H9 (cell line): ENCODE data around the gene ITPKB. TPM values are rescaled to one million over a fixed set of nuclear protein-coding genes. Genes with fewer than 3 reads are reported as not detected.

Source experiments
- DNase-seq: peaks from one replicate; pipeline ENCODE4 v3.0.0-alpha.2; 2017
- H2AFZ ChIP-seq: one replicate; pipeline ENCODE4 v1.6.1; 2013; ENCODE audit warnings: mild to moderate bottlenecking, low read length, control low read depth, moderate library complexity
- H2AK5ac ChIP-seq: 2 replicates; pipeline ENCODE4 v1.6.1; 2013; ENCODE audit warnings: low read length, control low read depth, mixed read lengths; ENCODE audit not compliant: insufficient read length
- H2BK120ac ChIP-seq: one replicate; pipeline ENCODE4 v1.6.1; 2013; ENCODE audit warnings: low read depth, mild to moderate bottlenecking, low read length, control low read depth, inconsistent platforms; ENCODE audit not compliant: poor library complexity, severe bottlenecking
- H2BK12ac ChIP-seq: 2 replicates; pipeline ENCODE4 v1.6.1; 2013; ENCODE audit warnings: low read length, control low read depth, mixed read lengths, low read depth; ENCODE audit not compliant: insufficient read length
- H2BK15ac ChIP-seq: 2 replicates; pipeline ENCODE4 v1.6.1; 2013; ENCODE audit warnings: low read depth, low read length, control low read depth
- H2BK20ac ChIP-seq: one replicate; pipeline ENCODE4 v1.6.1; 2013; ENCODE audit warnings: low read depth, mild to moderate bottlenecking, low read length, control low read depth, inconsistent platforms; ENCODE audit not compliant: poor library complexity, severe bottlenecking
- H2BK5ac ChIP-seq: 2 replicates; pipeline ENCODE4 v1.6.1; 2013; ENCODE audit warnings: low read length, control low read depth, mixed read lengths; ENCODE audit not compliant: insufficient read length
- H3K14ac ChIP-seq: 2 replicates; pipeline ENCODE4 v1.6.1; 2013; ENCODE audit warnings: low read length, control low read depth; ENCODE audit not compliant: insufficient read depth
- H3K18ac ChIP-seq: 2 replicates; pipeline ENCODE4 v1.6.1; 2013; ENCODE audit warnings: low read depth, mild to moderate bottlenecking, mixed read lengths, low read length, control low read depth; ENCODE audit not compliant: insufficient read length
- H3K23ac ChIP-seq: 2 replicates; pipeline ENCODE4 v1.6.1; 2013; ENCODE audit warnings: low read length, control low read depth, mixed read lengths, low read depth; ENCODE audit not compliant: insufficient read length
- H3K23me2 ChIP-seq: 2 replicates; pipeline ENCODE4 v1.6.1; 2013; ENCODE audit warnings: low read depth, mild to moderate bottlenecking, mixed read lengths, low read length, control low read depth; ENCODE audit not compliant: insufficient read length, poor library complexity, severe bottlenecking
- H3K27ac ChIP-seq: 2 replicates; pipeline ENCODE4 v1.5.1; 2013; ENCODE audit warnings: low read length, control low read depth, mixed read lengths, low read depth; ENCODE audit not compliant: insufficient read length
- H3K27me3 ChIP-seq: 2 replicates; pipeline ENCODE4 v1.6.1; 2013; ENCODE audit warnings: low read length, control low read depth, inconsistent platforms; ENCODE audit not compliant: insufficient read depth
- H3K4ac ChIP-seq: 2 replicates; pipeline ENCODE4 v1.6.1; 2013; ENCODE audit warnings: low read depth, mild to moderate bottlenecking, control low read depth, inconsistent platforms, low read length, moderate library complexity
- H3K4me1 ChIP-seq: 2 replicates; pipeline ENCODE4 v1.6.1; 2013; ENCODE audit warnings: low read length, control low read depth, inconsistent platforms; ENCODE audit not compliant: insufficient read depth
- H3K4me2 ChIP-seq: 2 replicates; pipeline ENCODE4 v1.6.1; 2013; ENCODE audit warnings: low read length, control low read depth, mixed read lengths; ENCODE audit not compliant: insufficient read length, insufficient read depth
- H3K56ac ChIP-seq: 2 replicates; pipeline ENCODE4 v1.6.1; 2013; ENCODE audit warnings: low read depth, mild to moderate bottlenecking, mixed read lengths, low read length, control low read depth; ENCODE audit not compliant: insufficient read length
- H3K79me1 ChIP-seq: 2 replicates; pipeline ENCODE4 v1.6.1; 2013; ENCODE audit warnings: low read depth, mild to moderate bottlenecking, moderate library complexity, low read length, control low read depth, inconsistent platforms; ENCODE audit not compliant: insufficient read depth, poor library complexity, severe bottlenecking
- H3K79me2 ChIP-seq: 2 replicates; pipeline ENCODE4 v1.6.1; 2013; ENCODE audit warnings: low read length, control low read depth, inconsistent platforms; ENCODE audit not compliant: insufficient read depth
- H3K9ac ChIP-seq: 2 replicates; pipeline ENCODE4 v1.6.1; 2013; ENCODE audit warnings: low read length, control low read depth, mixed read lengths; ENCODE audit not compliant: insufficient read length; ENCODE audit errors: extremely low read depth
- H3K9me3 ChIP-seq: one replicate; pipeline ENCODE4 v1.6.1; 2013; ENCODE audit warnings: low read depth, low read length, inconsistent platforms; ENCODE audit not compliant: control insufficient read depth
- H3T11ph ChIP-seq: one replicate; pipeline ENCODE4 v1.6.1; 2013; ENCODE audit warnings: mild to moderate bottlenecking, low read length, control low read depth, inconsistent platforms
- H4K20me1 ChIP-seq: one replicate; pipeline ENCODE4 v1.6.1; 2013; ENCODE audit not compliant: control insufficient read depth, insufficient read length, insufficient read depth
- H4K5ac ChIP-seq: 2 replicates; pipeline ENCODE4 v1.6.1; 2013; ENCODE audit warnings: low read depth, mild to moderate bottlenecking, mixed read lengths, low read length, control low read depth; ENCODE audit not compliant: insufficient read length
- H4K8ac ChIP-seq: replicated peaks from 2 replicates; pipeline ENCODE4 v1.6.1; 2013; ENCODE audit warnings: low read length, control low read depth, mixed read lengths, low read depth; ENCODE audit not compliant: insufficient read length
- H4K91ac ChIP-seq: 2 replicates; pipeline ENCODE4 v1.6.1; 2013; ENCODE audit warnings: low read depth, mild to moderate bottlenecking, moderate library complexity, mixed read lengths, low read length, control low read depth; ENCODE audit not compliant: insufficient read length
- H3K27ac Mint-ChIP-seq, 3 experiments: 2 replicates in 2 of 3; 3 replicates in 1 of 3; pipeline ENCODE4 v1.8.0; 2020 to 2021; ENCODE audit warnings: mixed read lengths in 3 of 3, mild to moderate bottlenecking in 1 of 3, moderate library complexity in 1 of 3
- H3K27me3 Mint-ChIP-seq: 2 replicates; pipeline ENCODE4 v1.8.0; 2021; ENCODE audit warnings: low read depth, mild to moderate bottlenecking, moderate library complexity, mixed read lengths
- H3K36me3 Mint-ChIP-seq, 3 experiments: 2 replicates in 2 of 3; 3 replicates in 1 of 3; pipeline ENCODE4 v1.8.0; 2020 to 2021; ENCODE audit warnings: low read depth in 3 of 3, mixed read lengths in 3 of 3; ENCODE audit not compliant: insufficient read depth in 1 of 3
- H3K4me1 Mint-ChIP-seq, 2 experiments: 2 replicates each; pipeline ENCODE4 v1.8.0; 2020; ENCODE audit warnings: mixed read lengths in 2 of 2
- H3K4me3 Mint-ChIP-seq, 2 experiments: 2 replicates in 1 of 2; 3 replicates in 1 of 2; pipeline ENCODE4 v1.8.0; 2020 to 2021; ENCODE audit warnings: mild to moderate bottlenecking in 2 of 2, mixed read lengths in 2 of 2, moderate library complexity in 1 of 2
- H3K9me3 Mint-ChIP-seq, 2 experiments: 2 replicates in 1 of 2; 3 replicates in 1 of 2; pipeline ENCODE4 v1.8.0; 2020; ENCODE audit warnings: mild to moderate bottlenecking in 2 of 2, mixed read lengths in 2 of 2, moderate library complexity in 1 of 2
- WGBS: extraction: QIAGEN DNeasy Blood & Tissue Kit; methylation state at CpG from one replicate; pipeline ENCODE4 v1.1.7; 2013; ENCODE audit warnings: missing lambda C conversion rate, low lambda C conversion rate, mixed read lengths; ENCODE audit not compliant: insufficient read length; ENCODE audit errors: extremely low coverage; 5-methylcytosine and 5-hydroxymethylcytosine counted together
- total RNA-seq: library from RNA; stranded (reverse); gene quantifications from 2 replicates; pipeline ENCODE4 v1.2.1, GENCODE V29; 2021
- TF ChIP-seq, protein P1 (sequence below): fragments of 200-600 bp; sonication (generic); conservative IDR thresholded peaks from 3 replicates; pipeline ENCODE4 v1.8.0; 2021; ENCODE audit warnings: antibody characterized with exemption, mild to moderate bottlenecking

Gene ITPKB
- total RNA-seq, 1 experiment from 2014 or later, result 3.8 TPM

GRCh38 chr1:226706684-226707083 lies 32.4 kb downstream of the ITPKB start:
- no peak for DNase-seq
- H3K79me2 ChIP-seq, result no peaks in the 10 kb centered on the region
- H2BK12ac ChIP-seq, result no peak overlapping the region
- H3K27ac ChIP-seq, result no peak overlapping the region
- no peak overlapping the region for H3K4me3 Mint-ChIP-seq
- peaks cover 2% of the 10 kb centered on the region for H3K23me2 ChIP-seq
- no peak overlapping the region for H3K56ac ChIP-seq
- no peak overlapping the region for H2BK15ac ChIP-seq
- no peak overlapping the region for H2BK120ac ChIP-seq
- H2BK5ac ChIP-seq, result no peak overlapping the region
- H3K4ac ChIP-seq, result no peak overlapping the region
- TF ChIP-seq, protein P1, sequence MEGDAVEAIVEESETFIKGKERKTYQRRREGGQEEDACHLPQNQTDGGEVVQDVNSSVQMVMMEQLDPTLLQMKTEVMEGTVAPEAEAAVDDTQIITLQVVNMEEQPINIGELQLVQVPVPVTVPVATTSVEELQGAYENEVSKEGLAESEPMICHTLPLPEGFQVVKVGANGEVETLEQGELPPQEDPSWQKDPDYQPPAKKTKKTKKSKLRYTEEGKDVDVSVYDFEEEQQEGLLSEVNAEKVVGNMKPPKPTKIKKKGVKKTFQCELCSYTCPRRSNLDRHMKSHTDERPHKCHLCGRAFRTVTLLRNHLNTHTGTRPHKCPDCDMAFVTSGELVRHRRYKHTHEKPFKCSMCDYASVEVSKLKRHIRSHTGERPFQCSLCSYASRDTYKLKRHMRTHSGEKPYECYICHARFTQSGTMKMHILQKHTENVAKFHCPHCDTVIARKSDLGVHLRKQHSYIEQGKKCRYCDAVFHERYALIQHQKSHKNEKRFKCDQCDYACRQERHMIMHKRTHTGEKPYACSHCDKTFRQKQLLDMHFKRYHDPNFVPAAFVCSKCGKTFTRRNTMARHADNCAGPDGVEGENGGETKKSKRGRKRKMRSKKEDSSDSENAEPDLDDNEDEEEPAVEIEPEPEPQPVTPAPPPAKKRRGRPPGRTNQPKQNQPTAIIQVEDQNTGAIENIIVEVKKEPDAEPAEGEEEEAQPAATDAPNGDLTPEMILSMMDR, result no peak
- H3K27me3 ChIP-seq, result no peaks in the 10 kb centered on the region
- peaks cover 25 to 33% of the 10 kb centered on the region in 2 experiments for H3K4me1 Mint-ChIP-seq
- H3T11ph ChIP-seq, result no peak overlapping the region
- H3K9me3 ChIP-seq, result no peaks in the 10 kb centered on the region
- H3K23ac ChIP-seq, result no peak overlapping the region
- H3K36me3 Mint-ChIP-seq, result no peaks in the 10 kb centered on the region; a peak in 1 of 7 replicates
- peaks cover 8% of the 10 kb centered on the region; the same call in 1 of the 2 replicates for H3K4me1 ChIP-seq
- no peak overlapping the region for H3K4me2 ChIP-seq
- no peaks in the 10 kb centered on the region for H3K79me1 ChIP-seq
- no peaks in the 10 kb centered on the region for H3K9me3 Mint-ChIP-seq
- no peaks in the 10 kb centered on the region for H4K20me1 ChIP-seq
- no peak overlapping the region for H4K8ac ChIP-seq
- H3K9ac ChIP-seq, result no peak overlapping the region
- H3K27me3 Mint-ChIP-seq, result no peaks in the 10 kb centered on the region; the same call in 1 of the 2 replicates
- H3K27ac Mint-ChIP-seq, result no peak overlapping the region
- no peak overlapping the region for H2AK5ac ChIP-seq
- H2AFZ ChIP-seq, result no peak overlapping the region
- no peak overlapping the region for H4K5ac ChIP-seq
- no peak overlapping the region for H3K14ac ChIP-seq
- H4K91ac ChIP-seq, result no peak overlapping the region
- no CpG with 5 or more reads among the region's 4 CpGs for WGBS
- H2BK20ac ChIP-seq, result no peak overlapping the region
- no peak overlapping the region for H3K18ac ChIP-seq
